ENCODE results near the gene RGS6.

RGS6 gene

GRCh38 chr14:72550513-72550912 lies 618.3 kb downstream of the RGS6 start:
- no peak overlapping the region for H3K27ac ChIP-seq (ENCODE audit: low read depth, low read length, poor library complexity, severe bottlenecking)
- no peaks in the 10 kb centered on the region for H4K20me1 ChIP-seq (ENCODE audit: insufficient read depth, low read length)
- H3K4me2 ChIP-seq (ENCODE audit: low read length), result no peak overlapping the region
- no peaks in the 10 kb centered on the region for H3K9me3 ChIP-seq (ENCODE audit: low read length)
- H3F3A ChIP-seq (ENCODE audit: insufficient read depth, low read length), result no peaks in the 10 kb centered on the region
- H2AFZ ChIP-seq (ENCODE audit: low read length), result no peak overlapping the region
- no peaks in the 10 kb centered on the region for H3K4me1 ChIP-seq (ENCODE audit: insufficient read depth, low read length, severe bottlenecking)
- no peak overlapping the region for H3K9ac ChIP-seq (ENCODE audit: low read length)
- no peaks in the 10 kb centered on the region for H3K36me3 ChIP-seq (ENCODE audit: insufficient read depth, low read length)
- no peaks in the 10 kb centered on the region for H3K9me2 ChIP-seq (ENCODE audit: low read depth, low read length)
- H3K4me3 ChIP-seq (ENCODE audit: low read depth, low read length, poor library complexity, severe bottlenecking), result no peak overlapping the region
- no peaks in the 10 kb centered on the region for H3K79me2 ChIP-seq (ENCODE audit: insufficient read depth, low read length)
- TF ChIP-seq CTCF (IDR thresholded peaks at IDR 0.05; ENCODE audit: low read length), result no peak
- TF ChIP-seq EZH2 (IDR thresholded peaks at IDR 0.05; ENCODE audit: borderline replicate concordance, low read length), result no peak
- H3K27me3 ChIP-seq (ENCODE audit: insufficient read depth, low read length), result 0 out of 2 replicates have a peak, but pooled peaks cover 3% of the 10 kb centered on the region

- TF ChIP-seq EZH2 (IDR thresholded peaks at IDR 0.05; ENCODE audit: borderline replicate concordance, low read length) (no peak), CTCF (IDR thresholded peaks at IDR 0.05; ENCODE audit: low read length) (no peak)
- Histone ChIP-seq H3K9me3 (ENCODE audit: low read length) (no peaks in the 10 kb centered on the region), H2AFZ (ENCODE audit: low read length) (no peak overlapping the region), H3K9ac (ENCODE audit: low read length) (no peak overlapping the region), H3K4me2 (ENCODE audit: low read length) (no peak overlapping the region), H3K79me2 (ENCODE audit: insufficient read depth, low read length) (no peaks in the 10 kb centered on the region), H4K20me1 (ENCODE audit: insufficient read depth, low read length) (no peaks in the 10 kb centered on the region), H3K4me3 (ENCODE audit: low read depth, low read length, poor library complexity, severe bottlenecking) (no peak overlapping the region), H3K27ac (ENCODE audit: low read depth, low read length, poor library complexity, severe bottlenecking) (no peak overlapping the region), H3K36me3 (ENCODE audit: insufficient read depth, low read length) (no peaks in the 10 kb centered on the region), H3F3A (ENCODE audit: insufficient read depth, low read length) (no peaks in the 10 kb centered on the region), H3K9me2 (ENCODE audit: low read depth, low read length) (no peaks in the 10 kb centered on the region), H3K27me3 (ENCODE audit: insufficient read depth, low read length) (0 out of 2 replicates have a peak, but pooled peaks cover 3% of the 10 kb centered on the region), H3K4me1 (ENCODE audit: insufficient read depth, low read length, severe bottlenecking) (no peaks in the 10 kb centered on the region)
These were observed 620.0 kb downstream of the RGS6 start for GRCh38 chr14:72552236-72552635.

GRCh38 chr14:72553161-72553560 lies 620.9 kb downstream of the RGS6 start:
- TF ChIP-seq CTCF (IDR thresholded peaks at IDR 0.05; ENCODE audit: low read length), result no peak
- no peak for TF ChIP-seq EZH2 (IDR thresholded peaks at IDR 0.05; ENCODE audit: borderline replicate concordance, low read length)
- H3K4me2 ChIP-seq (ENCODE audit: low read length), result no peak overlapping the region
- H3F3A ChIP-seq (ENCODE audit: insufficient read depth, low read length), result no peaks in the 10 kb centered on the region
- H3K4me3 ChIP-seq (ENCODE audit: low read depth, low read length, poor library complexity, severe bottlenecking), result no peak overlapping the region
- H4K20me1 ChIP-seq (ENCODE audit: insufficient read depth, low read length), result no peaks in the 10 kb centered on the region
- H3K36me3 ChIP-seq (ENCODE audit: insufficient read depth, low read length), result no peaks in the 10 kb centered on the region
- H3K27me3 ChIP-seq (ENCODE audit: insufficient read depth, low read length), result no peaks in the 10 kb centered on the region
- no peaks in the 10 kb centered on the region for H3K4me1 ChIP-seq (ENCODE audit: insufficient read depth, low read length, severe bottlenecking)
- no peaks in the 10 kb centered on the region for H3K79me2 ChIP-seq (ENCODE audit: insufficient read depth, low read length)
- H3K27ac ChIP-seq (ENCODE audit: low read depth, low read length, poor library complexity, severe bottlenecking), result no peak overlapping the region
- no peak overlapping the region for H2AFZ ChIP-seq (ENCODE audit: low read length)
- no peak overlapping the region for H3K9ac ChIP-seq (ENCODE audit: low read length)
- no peaks in the 10 kb centered on the region for H3K9me2 ChIP-seq (ENCODE audit: low read depth, low read length)
- H3K9me3 ChIP-seq (ENCODE audit: low read length), result no peaks in the 10 kb centered on the region

Data from OCI-LY1 (cell line).